Parathyroid adenoma (tissue), 2 donors: ENCODE data around the gene PPM1L.

ENCODE experiments used
- H2AFZ ChIP-seq: fragments of 300-600 bp; sonication (generic); one replicate; pipeline ENCODE4 v1.7.0; 2017; ENCODE audit warnings: antibody characterized with exemption, mild to moderate bottlenecking
- H3K27ac ChIP-seq: fragments of 300-600 bp; sonication (generic); one replicate; pipeline ENCODE4 v1.7.0; 2017
- H3K27me3 ChIP-seq: fragments of 300-600 bp; sonication (generic); one replicate; pipeline ENCODE4 v1.7.0; 2017; ENCODE audit warnings: low read length; ENCODE audit not compliant: control insufficient read depth, insufficient read depth
- H3K36me3 ChIP-seq: fragments of 300-600 bp; sonication (generic); one replicate; pipeline ENCODE4 v1.7.0; 2017; ENCODE audit warnings: low read length; ENCODE audit not compliant: control insufficient read depth, insufficient read depth
- H3K4me1 ChIP-seq: fragments of 300-600 bp; sonication (generic); one replicate; pipeline ENCODE4 v1.7.0; 2017; ENCODE audit warnings: control low read depth
- H3K4me2 ChIP-seq: fragments of 300-600 bp; sonication (generic); one replicate; pipeline ENCODE4 v1.7.0; 2017; ENCODE audit warnings: low read length
- H3K4me3 ChIP-seq: fragments of 300-600 bp; sonication (generic); one replicate; pipeline ENCODE4 v1.7.0; 2017; ENCODE audit warnings: low read depth, low read length
- H3K79me2 ChIP-seq: fragments of 300-600 bp; sonication (generic); one replicate; pipeline ENCODE4 v1.7.0; 2017; ENCODE audit warnings: control low read depth
- H3K9ac ChIP-seq: fragments of 300-600 bp; sonication (generic); one replicate; pipeline ENCODE4 v1.7.0; 2017; ENCODE audit warnings: mild to moderate bottlenecking
- H3K9me3 ChIP-seq: fragments of 300-600 bp; sonication (generic); one replicate; pipeline ENCODE4 v1.7.0; 2017; ENCODE audit warnings: low read length; ENCODE audit not compliant: control insufficient read depth
- CTCF ChIP-seq: fragments of 300-600 bp; sonication (generic); IDR thresholded peaks from one replicate; pipeline ENCODE4 v1.7.0; 2017; ENCODE audit warnings: antibody characterized with exemption, mild to moderate bottlenecking
- donor health status: primary hyperparathyroidism.

The PPM1L gene

GRCh38 chr3:160876643-160877042 lies 120.6 kb downstream of the PPM1L start:
- H3K27ac ChIP-seq: peak overlapping the region; percentile 75

GRCh38 chr3:160879859-160880258 lies 123.8 kb downstream of the PPM1L start:
- Histone ChIP-seq H3K9me3 (no peaks in the 10 kb centered on the region), H3K79me2 (peaks cover 54% of the 10 kb centered on the region), H3K27ac (no peak overlapping the region), H3K4me1 (peaks cover 24% of the 10 kb centered on the region), H3K4me2 (no peak overlapping the region), H3K4me3 (no peak overlapping the region), H3K27me3 (no peaks in the 10 kb centered on the region), H3K36me3 (no peaks in the 10 kb centered on the region), H2AFZ (no peak overlapping the region), H3K9ac (no peak overlapping the region)
- no peak for TF ChIP-seq CTCF

More at GRCh38 chr3:160876643-160877042, 120.6 kb downstream of the PPM1L start:
- no peak for TF ChIP-seq CTCF
- no peaks in the 10 kb centered on the region for H3K36me3 ChIP-seq
- H3K4me2 ChIP-seq: no peak overlapping the region
- H3K79me2 ChIP-seq: peaks cover 45% of the 10 kb centered on the region
- H3K9ac ChIP-seq: no peak overlapping the region
- H3K9me3 ChIP-seq: no peaks in the 10 kb centered on the region
- H2AFZ ChIP-seq: no peak overlapping the region
- peaks cover 21% of the 10 kb centered on the region for H3K4me1 ChIP-seq
- H3K4me3 ChIP-seq: no peak overlapping the region
- H3K27me3 ChIP-seq: no peaks in the 10 kb centered on the region

DNA sequence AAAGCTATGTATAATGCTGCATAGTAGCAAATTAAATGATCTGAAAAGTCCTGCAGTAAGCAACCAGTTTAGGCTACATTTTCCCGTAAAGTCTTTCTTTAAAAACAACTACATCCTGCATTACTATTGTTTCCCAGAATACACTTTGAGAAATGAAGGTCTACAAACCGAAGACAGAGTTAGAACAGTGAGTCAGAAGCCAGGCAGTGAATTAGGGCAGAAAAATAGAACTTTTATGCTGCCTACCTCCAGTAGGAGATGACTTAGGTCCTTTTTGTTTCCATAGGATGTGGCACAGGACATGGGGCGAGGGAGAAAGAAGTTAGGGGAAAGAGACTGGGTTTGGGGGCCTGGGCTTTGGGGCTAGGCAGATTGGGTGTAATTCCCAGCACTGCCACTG lies 127.3 kb downstream of the PPM1L start:
- H3K27me3 ChIP-seq: no peaks in the 10 kb centered on the region

GRCh38 chr3:160885791-160886286 lies 129.8 kb downstream of the PPM1L start:
- H3K4me1 ChIP-seq: peaks cover 10% of the 10 kb centered on the region
- no peaks in the 10 kb centered on the region for H3K27me3 ChIP-seq
- no peaks in the 10 kb centered on the region for H3K9me3 ChIP-seq
- H3K4me3 ChIP-seq: no peak overlapping the region
- peaks cover 38% of the 10 kb centered on the region for H3K79me2 ChIP-seq
- H3K4me2 ChIP-seq: no peak overlapping the region
- no peaks in the 10 kb centered on the region for H3K36me3 ChIP-seq
- no peak overlapping the region for H3K9ac ChIP-seq
- H2AFZ ChIP-seq: no peak overlapping the region
- TF ChIP-seq CTCF: no peak
- H3K27ac ChIP-seq: no peak overlapping the region

More for the DNA sequence above, 127.3 kb downstream of the PPM1L start:
- Histone ChIP-seq H3K9ac (no peak overlapping the region), H2AFZ (no peak overlapping the region), H3K4me1 (peaks cover 10% of the 10 kb centered on the region), H3K36me3 (no peaks in the 10 kb centered on the region), H3K9me3 (no peaks in the 10 kb centered on the region), H3K27ac (no peak overlapping the region), H3K4me2 (no peak overlapping the region), H3K79me2 (peaks cover 45% of the 10 kb centered on the region), H3K4me3 (no peak overlapping the region)
- TF ChIP-seq CTCF: no peak

GRCh38 chr3:160886421-160886820 lies 130.4 kb downstream of the PPM1L start:
- no peaks in the 10 kb centered on the region for H3K36me3 ChIP-seq
- peaks cover 10% of the 10 kb centered on the region for H3K4me1 ChIP-seq
- H3K4me2 ChIP-seq: no peak overlapping the region
- no peak overlapping the region for H3K9ac ChIP-seq
- H3K9me3 ChIP-seq: no peaks in the 10 kb centered on the region
- no peak for TF ChIP-seq CTCF
- H3K4me3 ChIP-seq: no peak overlapping the region
- no peak overlapping the region for H3K27ac ChIP-seq
- no peaks in the 10 kb centered on the region for H3K27me3 ChIP-seq
- H3K79me2 ChIP-seq: peaks cover 36% of the 10 kb centered on the region
- no peak overlapping the region for H2AFZ ChIP-seq
